H1 (cell line): ENCODE measurements around the gene UBE2H.

ENCODE experiments used
- CTCF ChIP-seq, 3 experiments: IDR thresholded peaks; 1 replicate in 2 of 3; 2 replicates in 1 of 3; pipeline versions ENCODE4 v1.5.1 to v1.6.1; 2011; ENCODE audit warnings: low read length in 3 of 3, mild to moderate bottlenecking in 3 of 3, inconsistent platforms in 2 of 3, low read depth in 1 of 3, moderate library complexity in 1 of 3; ENCODE audit not compliant: insufficient read depth in 1 of 3; ENCODE audit errors: control extremely low read depth in 1 of 3
- EZH2 ChIP-seq: fragments of 200-600 bp; sonication (generic); IDR thresholded peaks from 2 replicates; pipeline ENCODE4 v1.7.1; 2012; ENCODE audit warnings: low read depth, mild to moderate bottlenecking, moderate library complexity, low read length, inconsistent platforms; ENCODE audit not compliant: severe bottlenecking
- POU5F1 ChIP-seq: IDR thresholded peaks from 2 replicates; pipeline ENCODE4 v1.6.1; 2011; ENCODE audit warnings: low read depth, mild to moderate bottlenecking, low read length, moderate library complexity
- SP1 ChIP-seq: IDR thresholded peaks from 2 replicates; pipeline ENCODE4 v1.6.1; 2011; ENCODE audit warnings: low read depth, low read length
- USF2 ChIP-seq: IDR thresholded peaks from 2 replicates; pipeline ENCODE4 v1.6.1; 2011; ENCODE audit warnings: low read length, improper control_type of control experiment

- TF ChIP-seq USF2 (peak; percentile 46; the same call in 1 of the 2 replicates), CTCF (IDR thresholded peaks at IDR 0.05; ENCODE audit: control extremely low read depth in 1 of 3, insufficient read depth in 1 of 3, low read depth in 1 of 3, low read length in 3 of 3) (no peak), SP1 (no peak), POU5F1 (no peak), EZH2 (peak; percentile 98)
These were observed 169.8 kb downstream of the UBE2H start for GRCh38 chr7:129782818-129783583.
